AG04450 (cell line): ENCODE measurements around the gene CDH13. TPM values are rescaled to one million over a fixed set of nuclear protein-coding genes. Genes with fewer than 3 reads are reported as not detected.

Source experiments
- CTCF ChIA-PET: fragments of 300-600, 350-600 bp; formaldehyde crosslinking; extraction: SDS; loops from one replicate; lab custom pipeline; 2022; ENCODE audit warnings: antibody characterized with exemption, inconsistent platforms; lab: Charles Lee
- POLR2A ChIA-PET: fragments of 350-600 bp; formaldehyde crosslinking; extraction: SDS; loops from one replicate; lab custom pipeline; 2021; ENCODE audit warnings: antibody characterized with exemption, inconsistent platforms; lab: Yijun Ruan, JAX
- DNase-seq: peaks from one replicate; pipeline ENCODE4 v3.0.0-alpha.2; 2011; ENCODE audit warnings: low read depth, low spot score
- H3K27ac ChIP-seq: one replicate; pipeline ENCODE4 v1.5.1; 2012; ENCODE audit warnings: low read depth, low read length, control low read depth
- H3K27me3 ChIP-seq: one replicate; pipeline ENCODE4 v1.6.0; 2012; ENCODE audit warnings: low read length; ENCODE audit not compliant: control insufficient read depth, insufficient read depth
- H3K4me3 ChIP-seq: 2 replicates; pipeline ENCODE4 v1.5.1; 2011; ENCODE audit warnings: mild to moderate bottlenecking, low read depth, low read length, control low read depth
- H3K9me3 ChIP-seq: 2 replicates; pipeline ENCODE4 v1.5.1; 2012; ENCODE audit warnings: low read length; ENCODE audit not compliant: control insufficient read depth, insufficient read depth
- polyA plus RNA-seq: library from polyadenylated mRNA; depleted of rRNA; stranded (reverse); fragments of >200 nt; gene quantifications from 2 replicates; pipeline ENCODE4 v1.2.3, GENCODE V29; 2011
- TF ChIP-seq, protein P1 (sequence below): IDR thresholded peaks from 2 replicates; pipeline ENCODE4 v1.5.1; 2011; ENCODE audit warnings: low read depth, low read length, control low read depth, inconsistent platforms

CDH13 gene
- polyA plus RNA-seq, 1 experiment, result 55.0 TPM

DNA sequence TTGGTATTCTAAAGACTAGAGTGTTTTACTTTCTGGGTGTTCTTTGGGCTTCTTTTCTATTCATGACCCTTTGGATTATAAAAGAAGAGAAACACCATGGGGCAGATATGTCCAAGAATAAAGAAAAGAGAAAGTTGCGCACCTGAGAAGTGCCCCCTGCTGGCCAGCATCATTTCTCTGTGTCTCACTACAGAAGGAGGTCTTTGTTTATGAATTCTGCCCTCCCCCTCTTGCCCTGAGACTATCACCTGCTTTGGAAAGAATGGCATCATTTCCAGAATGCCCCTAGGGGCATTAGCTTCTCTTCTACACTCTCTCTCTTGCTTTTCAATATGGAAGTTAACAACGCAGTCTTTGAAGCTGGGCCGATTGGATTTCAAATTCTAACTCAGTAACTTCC lies 45.0 kb downstream of the CDH13 start:
- no peak overlapping the region for H3K4me3 ChIP-seq
- H3K27ac ChIP-seq, result no peak overlapping the region
- TF ChIP-seq, protein P1, sequence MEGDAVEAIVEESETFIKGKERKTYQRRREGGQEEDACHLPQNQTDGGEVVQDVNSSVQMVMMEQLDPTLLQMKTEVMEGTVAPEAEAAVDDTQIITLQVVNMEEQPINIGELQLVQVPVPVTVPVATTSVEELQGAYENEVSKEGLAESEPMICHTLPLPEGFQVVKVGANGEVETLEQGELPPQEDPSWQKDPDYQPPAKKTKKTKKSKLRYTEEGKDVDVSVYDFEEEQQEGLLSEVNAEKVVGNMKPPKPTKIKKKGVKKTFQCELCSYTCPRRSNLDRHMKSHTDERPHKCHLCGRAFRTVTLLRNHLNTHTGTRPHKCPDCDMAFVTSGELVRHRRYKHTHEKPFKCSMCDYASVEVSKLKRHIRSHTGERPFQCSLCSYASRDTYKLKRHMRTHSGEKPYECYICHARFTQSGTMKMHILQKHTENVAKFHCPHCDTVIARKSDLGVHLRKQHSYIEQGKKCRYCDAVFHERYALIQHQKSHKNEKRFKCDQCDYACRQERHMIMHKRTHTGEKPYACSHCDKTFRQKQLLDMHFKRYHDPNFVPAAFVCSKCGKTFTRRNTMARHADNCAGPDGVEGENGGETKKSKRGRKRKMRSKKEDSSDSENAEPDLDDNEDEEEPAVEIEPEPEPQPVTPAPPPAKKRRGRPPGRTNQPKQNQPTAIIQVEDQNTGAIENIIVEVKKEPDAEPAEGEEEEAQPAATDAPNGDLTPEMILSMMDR, result peak; percentile 36
- no peak for DNase-seq
- ChIA-PET POLR2A (no interaction called here), CTCF (interaction anchor here (1.0 kb wide), 1 partner anchor 70 kb away, joined by 3 read pairs; no protein-coding TSS in a partner anchor)
- H3K9me3 ChIP-seq, result no peaks in the 10 kb centered on the region
- H3K27me3 ChIP-seq, result no peaks in the 10 kb centered on the region

DNA sequence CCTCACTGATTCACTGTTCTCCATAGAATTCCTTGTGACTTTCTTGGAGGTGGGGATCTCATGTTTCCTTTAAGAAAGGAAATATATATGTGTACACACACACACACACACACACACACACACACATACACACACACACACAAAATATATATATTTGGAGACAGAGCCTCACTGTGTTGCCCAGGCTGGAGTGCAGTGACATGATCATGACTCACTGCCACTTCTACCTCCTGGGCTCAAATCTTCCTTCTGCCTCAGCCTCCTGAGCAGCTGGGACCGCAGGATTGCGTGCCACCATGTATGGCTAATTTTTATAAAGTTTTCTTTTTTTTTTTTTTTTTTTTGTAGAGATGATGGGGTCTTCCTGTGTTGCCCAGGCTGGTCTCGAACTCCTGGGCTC lies 45.9 kb downstream of the CDH13 start:
- DNase-seq, result no peak
- TF ChIP-seq, protein P1, result no peak
- Histone ChIP-seq H3K9me3 (no peaks in the 10 kb centered on the region), H3K27me3 (no peaks in the 10 kb centered on the region), H3K4me3 (no peak overlapping the region), H3K27ac (no peak overlapping the region)
- ChIA-PET POLR2A (no interaction called here), CTCF (interaction anchor here (0.6 kb wide), 2 partner anchors 11 to 42 kb away, joined by 3 to 7 read pairs; no protein-coding TSS in a partner anchor)

DNA sequence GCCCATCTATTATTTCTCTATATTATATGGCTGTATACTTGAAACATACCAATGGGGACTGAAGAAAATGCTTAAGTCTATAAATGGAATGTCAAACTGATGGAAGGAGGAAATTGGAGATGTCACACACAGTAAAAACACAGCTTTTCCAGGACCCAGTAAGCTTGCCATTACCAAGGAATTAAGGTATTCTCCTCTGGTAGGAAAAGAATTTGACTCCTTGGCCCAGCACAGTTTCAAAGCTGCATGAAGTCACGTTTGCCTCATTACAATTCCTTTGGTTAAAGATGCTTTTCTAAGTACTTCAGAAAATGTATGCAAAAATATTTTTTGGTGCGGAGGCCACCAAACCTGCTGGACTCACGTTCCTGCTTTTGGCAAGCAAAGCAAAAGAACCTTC lies 48.5 kb downstream of the CDH13 start:
- Histone ChIP-seq H3K27me3 (no peaks in the 10 kb centered on the region), H3K9me3 (no peaks in the 10 kb centered on the region), H3K27ac (no peak overlapping the region), H3K4me3 (no peak overlapping the region)
- TF ChIP-seq, protein P1, result no peak
- DNase-seq, result no peak
- CTCF ChIA-PET, result no interaction called here
- POLR2A ChIA-PET, result interaction anchor here (1.1 kb wide), 1 partner anchor 19 kb away, joined by 5 read pairs; no protein-coding TSS in a partner anchor

DNA sequence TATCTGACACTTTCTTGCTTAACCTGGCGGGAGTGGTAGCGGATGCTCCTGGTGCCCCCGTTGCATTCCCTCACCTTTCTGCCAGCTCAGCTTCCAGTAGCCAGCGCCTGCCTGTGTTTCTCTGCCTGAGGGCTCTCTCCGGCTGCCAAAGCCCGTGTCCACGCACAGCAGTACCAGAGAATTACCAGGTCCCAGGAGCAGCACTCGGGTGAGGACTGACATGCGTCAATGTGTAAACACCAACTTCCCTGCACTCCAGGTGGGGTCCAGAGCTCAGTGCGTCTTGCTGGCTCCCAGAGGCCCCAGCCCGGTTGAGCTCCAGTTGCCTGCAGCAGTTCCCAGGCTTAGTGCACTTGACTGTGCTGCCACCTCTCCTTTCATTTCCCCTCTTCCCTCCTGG lies 54.8 kb downstream of the CDH13 start:
- Histone ChIP-seq H3K4me3 (no peak overlapping the region), H3K27me3 (no peaks in the 10 kb centered on the region), H3K9me3 (no peaks in the 10 kb centered on the region; the same call in 1 of the 2 replicates), H3K27ac (no peak overlapping the region)
- POLR2A ChIA-PET, result no interaction called here
- no peak for DNase-seq
- CTCF ChIA-PET, result no interaction called here
- TF ChIP-seq, protein P1, result no peak

DNA sequence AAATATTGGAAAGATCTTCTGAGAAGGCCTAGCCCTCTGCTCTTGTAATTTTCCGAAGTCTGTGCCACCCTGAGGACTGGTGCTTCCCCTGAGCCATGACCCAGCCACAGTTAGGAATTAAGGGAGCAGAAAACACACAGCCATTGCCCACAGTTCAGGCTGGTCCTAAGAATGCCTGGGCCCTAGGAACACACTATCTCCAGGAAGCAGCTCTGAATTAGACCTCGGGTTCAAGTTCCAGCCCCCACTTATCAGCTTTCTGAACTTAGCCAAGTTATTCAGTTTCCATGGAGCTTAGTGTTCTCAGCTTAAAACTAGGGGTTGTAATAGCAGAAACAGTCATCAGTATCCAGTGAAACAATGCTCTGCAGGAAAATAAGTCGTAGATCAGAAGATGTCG lies 56.0 kb downstream of the CDH13 start:
- CTCF ChIA-PET, result no interaction called here
- POLR2A ChIA-PET, result no interaction called here
- Histone ChIP-seq H3K27me3 (no peaks in the 10 kb centered on the region), H3K27ac (no peak overlapping the region), H3K9me3 (no peaks in the 10 kb centered on the region; the same call in 1 of the 2 replicates), H3K4me3 (no peak overlapping the region)
- no peak for DNase-seq
- TF ChIP-seq, protein P1, result no peak
